HG03196 (cell line): Measurements from ENCODE around the gene SHB.

Experiments
- ATAC-seq: cut with Tn5 transposase; IDR thresholded peaks from one replicate; pipeline ENCODE4 v1.9.1; 2021; ENCODE audit not compliant: unreplicated experiment

SHB gene

DNA sequence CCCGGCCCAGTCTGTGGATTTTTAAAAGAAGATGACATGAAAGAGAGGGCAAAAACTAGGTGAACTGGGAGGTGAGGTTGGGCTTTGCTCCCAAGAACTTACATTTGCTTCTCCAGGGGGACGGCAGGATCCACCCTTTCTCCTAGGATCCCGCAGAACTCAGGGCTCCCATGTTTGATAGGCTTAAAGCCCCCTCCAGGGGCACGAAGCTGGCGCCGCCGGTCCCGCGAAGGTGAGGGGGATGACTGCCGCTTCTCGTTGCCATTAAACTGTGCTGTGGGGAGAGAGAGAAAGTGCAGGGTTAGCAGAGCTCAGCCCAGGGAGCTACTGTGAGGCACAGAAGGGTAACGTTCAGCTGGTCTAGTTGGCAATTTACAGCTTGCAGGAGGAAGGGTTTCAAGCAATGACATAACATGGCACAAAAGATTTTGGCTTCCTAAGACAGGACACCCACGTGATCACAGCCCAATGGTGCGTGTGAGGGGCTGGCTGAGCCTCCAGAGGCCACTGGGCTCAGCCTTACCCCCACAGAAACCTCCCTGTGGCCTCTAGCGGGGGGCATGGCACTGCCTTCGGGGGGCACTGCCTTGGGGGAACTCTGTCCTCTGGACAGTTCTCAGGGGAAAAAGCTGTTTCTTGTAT, 113.1 kb downstream of the SHB start:
- no peak for ATAC-seq

DNA sequence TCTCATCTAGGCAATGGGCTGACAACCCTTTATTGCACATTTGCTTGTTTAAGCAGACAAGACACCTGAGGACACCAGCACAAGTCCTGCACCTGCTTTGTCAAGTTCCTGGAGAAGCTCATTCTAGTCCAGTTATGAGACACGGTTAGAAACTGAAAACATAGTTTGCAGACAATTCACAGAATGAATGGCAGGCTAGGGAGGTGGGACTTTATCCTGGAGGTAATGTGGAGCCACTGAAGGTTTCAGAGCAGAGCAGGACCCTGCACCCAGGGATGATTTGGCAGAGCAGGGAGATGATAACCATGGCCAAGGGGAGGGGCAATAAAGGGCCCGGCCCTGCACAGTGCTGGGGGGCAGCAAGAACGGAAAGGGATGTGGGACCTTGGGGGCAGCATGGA, 114.4 kb downstream of the SHB start:
- peak; percentile 22 for ATAC-seq

DNA sequence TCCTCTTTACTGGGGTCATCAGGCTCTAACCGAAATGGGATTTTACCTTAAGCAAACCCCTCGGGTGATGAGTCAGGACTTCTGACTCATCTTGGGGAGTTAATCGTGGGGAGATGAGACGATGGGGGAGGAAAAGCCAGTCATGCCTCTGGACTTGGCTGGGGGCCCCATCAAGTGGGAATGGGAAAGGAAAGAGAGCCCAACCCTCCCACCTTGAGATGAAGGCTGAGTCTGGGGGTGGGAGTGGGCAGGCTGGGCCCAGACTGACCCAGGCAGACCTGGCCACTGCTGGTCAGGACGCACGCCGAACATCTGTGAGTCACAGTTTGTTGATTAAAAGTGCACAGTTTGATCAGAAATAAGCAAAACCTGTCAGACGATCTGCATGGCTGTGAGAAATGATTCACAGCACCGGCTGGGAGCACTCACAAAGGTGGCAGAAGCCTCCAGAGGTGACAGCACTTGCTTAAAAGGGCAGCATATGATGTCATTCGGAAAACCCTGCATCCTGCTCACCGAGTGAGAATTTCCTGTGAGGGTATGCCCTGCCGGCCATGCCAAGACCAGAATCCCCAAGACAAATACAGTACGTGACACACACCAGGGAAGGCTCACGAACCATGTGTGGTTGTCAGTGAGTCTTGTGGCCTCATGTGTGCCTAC, 115.1 kb downstream of the SHB start:
- peak; percentile 76 for ATAC-seq

DNA sequence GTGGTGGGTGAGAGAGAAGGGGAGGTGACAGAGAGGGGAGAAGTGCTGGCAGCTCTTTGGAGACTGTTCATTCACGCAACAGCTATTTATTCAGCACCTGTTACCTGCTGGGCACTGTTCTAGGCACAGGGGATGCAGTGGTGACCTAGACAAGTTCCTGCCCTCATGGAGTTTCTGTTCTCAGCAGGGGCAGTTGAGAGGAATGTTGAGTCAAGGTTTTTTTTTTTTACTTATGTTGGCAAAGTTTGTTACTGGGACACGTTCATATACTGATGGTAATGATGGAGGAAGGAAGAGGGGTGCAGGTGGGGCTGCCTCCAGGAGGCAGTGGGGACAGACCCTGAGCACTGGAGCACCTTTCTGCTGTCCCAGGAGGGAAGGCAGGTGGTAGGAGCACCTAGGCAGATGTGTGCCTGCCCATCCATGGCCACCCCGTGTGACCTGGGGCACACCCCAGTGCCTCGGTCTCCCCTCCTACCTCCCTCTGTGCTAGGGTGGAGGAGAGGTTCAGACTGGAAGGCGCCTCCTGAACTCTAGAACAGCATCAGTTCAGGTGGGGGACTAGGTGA, 115.7 kb downstream of the SHB start:
- no peak for ATAC-seq

DNA sequence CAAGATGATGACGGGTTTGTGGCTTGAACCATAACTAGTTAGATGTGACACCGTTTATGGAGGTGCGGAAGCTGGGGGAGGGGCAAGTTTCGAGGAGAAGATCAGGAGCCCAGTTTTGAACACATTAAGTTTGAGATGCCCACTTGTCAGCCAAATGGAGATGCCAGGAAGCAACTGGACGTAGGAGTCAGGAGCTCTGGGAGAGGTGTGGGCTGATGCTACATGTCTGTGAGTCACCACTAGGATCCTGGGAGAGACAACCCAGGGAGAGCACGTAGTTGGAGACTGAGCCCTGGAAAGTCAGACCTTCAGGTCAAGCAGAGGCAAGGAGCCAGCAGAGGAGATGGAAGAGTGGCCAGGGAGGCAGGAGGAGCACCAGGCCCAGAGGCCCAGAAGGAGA, 116.3 kb downstream of the SHB start:
- ATAC-seq = no peak

- ATAC-seq = no peak
Observed at GRCh38 chr9:37951671-37952449, 117.2 kb downstream of the SHB start.

DNA sequence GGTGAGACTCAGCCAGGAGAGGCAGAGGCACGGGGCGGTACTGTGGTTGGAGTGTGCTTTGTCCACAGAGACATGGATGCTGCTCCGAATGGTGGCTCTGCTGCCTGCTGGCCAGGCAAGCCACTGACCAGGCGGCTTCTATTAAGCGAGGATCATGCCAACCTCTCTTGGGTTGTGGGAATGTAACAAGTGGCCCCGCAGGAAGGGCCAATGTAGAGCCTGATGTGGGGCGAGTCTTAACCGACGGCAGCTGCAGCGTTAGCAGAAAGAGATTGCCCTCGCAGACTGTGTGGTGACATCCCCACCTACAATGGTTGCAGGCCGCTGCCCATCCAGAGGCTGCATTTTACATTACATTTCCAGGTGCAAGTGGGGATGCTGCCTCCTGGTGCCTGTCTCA, 118.5 kb downstream of the SHB start:
- ATAC-seq = no peak

DNA sequence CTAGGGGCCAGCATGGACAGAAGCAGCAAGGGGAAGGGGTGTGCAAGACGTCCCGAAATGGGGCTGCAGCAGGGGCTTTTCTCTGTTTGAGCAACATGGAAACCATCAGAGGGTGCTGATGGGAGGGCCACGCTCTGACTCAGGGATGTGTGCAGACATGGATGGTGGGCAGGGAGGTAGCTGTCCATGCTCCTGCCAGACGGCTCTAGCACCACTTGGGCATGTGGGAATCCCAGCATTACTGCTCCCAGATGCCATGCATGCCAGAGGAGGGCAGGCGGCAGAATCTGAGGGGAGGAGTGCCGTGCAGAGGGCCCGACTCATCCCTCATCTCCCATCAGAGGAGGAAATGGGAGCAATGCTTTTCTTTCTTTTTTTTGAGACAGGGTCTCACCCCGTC, 119.5 kb downstream of the SHB start:
- ATAC-seq = no peak

- ATAC-seq = no peak
Observed at GRCh38 chr9:37948417-37948980, 120.5 kb downstream of the SHB start.

GRCh38 chr9:37947977-37948376, 121.0 kb downstream of the SHB start:
- no peak for ATAC-seq

- ATAC-seq = no peak
Observed at GRCh38 chr9:37947471-37947870, 121.6 kb downstream of the SHB start.

- no peak for ATAC-seq
Observed at GRCh38 chr9:37946971-37947370, 122.1 kb downstream of the SHB start.

DNA sequence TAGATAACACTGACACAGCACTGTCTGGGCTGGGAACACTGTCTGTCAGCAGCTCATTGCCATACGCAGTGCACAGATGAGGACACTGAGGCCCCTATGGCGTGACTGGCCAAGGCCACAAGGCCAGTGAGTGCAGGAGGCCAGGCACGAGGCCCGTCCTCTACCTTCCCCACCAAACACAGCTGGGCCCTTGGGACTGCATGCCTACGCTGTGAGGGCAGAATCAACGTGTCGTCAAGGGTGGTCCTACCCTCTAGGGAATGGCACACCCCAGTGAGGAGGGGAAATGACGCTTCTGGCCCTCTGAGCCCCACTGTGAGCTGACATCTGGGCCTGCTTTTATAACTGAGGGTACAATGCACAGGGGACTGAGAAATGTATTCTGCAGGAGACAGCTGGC, 123.0 kb downstream of the SHB start:
- no peak for ATAC-seq

DNA sequence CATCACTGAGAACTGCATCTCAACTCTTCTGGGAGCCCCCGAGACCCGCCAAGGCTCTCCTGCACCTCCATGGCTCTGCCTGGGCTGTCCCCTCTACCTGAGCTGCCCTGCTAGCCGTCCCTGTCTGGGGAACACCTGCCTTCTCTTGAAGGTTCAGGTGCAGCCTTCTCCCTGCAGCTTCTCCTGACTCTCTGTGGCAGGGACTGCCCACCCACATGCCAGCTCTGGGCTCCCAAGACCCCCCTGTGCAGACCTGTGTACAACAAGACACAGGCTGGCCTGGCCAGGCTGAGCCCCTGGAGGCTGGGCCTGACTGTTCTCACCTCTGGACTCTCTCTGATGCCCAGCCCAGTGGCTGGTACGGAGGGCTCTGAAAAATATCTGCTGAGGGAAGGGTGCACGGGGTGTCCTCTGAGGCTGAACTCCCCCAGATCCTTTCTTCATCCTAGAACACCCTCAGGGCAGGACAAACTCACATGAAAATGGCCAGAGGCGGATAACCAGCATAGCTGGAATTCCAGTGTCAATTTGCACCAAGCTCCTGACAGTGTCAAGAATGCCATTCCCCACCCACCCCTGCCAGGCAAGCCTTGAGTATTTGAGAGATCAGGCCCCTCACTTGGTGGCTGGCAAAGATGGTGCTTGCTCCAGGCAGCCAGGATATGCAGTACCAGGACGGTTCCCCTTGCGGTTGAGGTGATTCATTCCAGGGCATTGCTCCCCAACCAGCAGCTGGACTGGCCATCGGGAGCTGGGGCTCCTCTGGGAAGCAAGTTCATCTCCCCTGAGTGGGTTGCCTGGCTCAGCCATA, 124.2 kb downstream of the SHB start:
- ATAC-seq = no peak

DNA sequence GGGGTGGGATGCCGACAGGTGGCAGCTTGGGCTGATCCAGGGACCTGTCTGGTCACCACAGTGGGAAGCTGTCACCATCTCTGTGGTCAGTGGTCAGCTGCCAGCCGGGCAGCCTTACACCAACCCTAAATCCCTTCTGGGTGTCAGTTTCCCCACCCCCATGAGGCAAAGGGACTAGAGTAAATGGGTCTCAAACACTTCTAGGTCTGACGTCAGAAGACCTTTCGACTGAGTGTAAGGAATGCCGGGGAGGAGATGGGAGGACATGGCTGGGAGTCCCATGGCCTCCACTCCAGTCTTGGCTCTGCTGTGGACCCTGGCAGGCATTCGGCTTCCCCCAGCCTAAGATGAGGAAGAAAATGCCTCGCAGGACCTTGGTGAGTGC, 124.8 kb downstream of the SHB start:
- no peak for ATAC-seq

DNA sequence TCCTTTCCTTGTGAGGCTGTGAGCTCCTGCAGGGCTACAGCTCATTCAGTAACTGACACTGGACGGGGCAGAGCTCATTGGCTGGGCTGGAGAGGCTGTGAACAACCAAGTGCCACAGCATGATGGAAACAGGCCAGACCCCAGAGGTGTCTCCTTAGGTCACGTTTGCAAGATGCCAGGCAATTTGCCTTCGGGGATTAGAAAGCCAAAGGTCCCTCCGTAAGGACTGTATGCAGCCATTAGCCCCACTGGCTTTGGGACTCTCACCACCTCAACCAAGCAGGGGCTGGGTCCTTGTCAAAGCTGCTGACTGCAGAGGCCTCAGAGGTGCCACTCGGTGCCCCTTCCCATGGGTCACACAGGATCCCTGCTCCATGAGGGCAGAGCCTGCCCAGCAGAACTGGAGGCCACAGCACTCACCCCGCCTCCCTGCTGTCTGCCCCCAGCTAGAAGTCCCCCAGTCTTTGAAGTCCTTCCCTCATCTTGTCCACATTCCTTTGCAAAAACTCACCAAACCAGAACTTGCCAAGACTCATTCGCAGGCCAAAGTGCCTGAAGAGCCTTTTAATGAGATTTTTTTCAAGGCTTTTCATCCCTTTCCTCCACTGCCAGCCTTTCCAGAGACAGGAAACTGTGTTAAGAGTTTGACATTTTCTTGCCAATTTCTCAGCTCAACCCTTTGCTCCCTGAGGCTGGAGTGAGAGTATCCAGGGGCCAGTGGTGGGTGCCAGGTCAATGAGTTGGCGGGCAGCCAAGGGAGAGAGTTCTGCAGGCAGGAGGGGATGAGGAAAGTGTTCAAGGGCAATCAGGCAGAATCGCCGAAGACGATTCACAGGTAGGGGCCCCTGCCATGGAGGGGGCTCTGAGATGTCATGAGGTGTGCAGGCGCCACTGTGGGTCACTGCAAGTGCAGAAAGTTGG, 125.4 kb downstream of the SHB start:
- ATAC-seq = no peak

DNA sequence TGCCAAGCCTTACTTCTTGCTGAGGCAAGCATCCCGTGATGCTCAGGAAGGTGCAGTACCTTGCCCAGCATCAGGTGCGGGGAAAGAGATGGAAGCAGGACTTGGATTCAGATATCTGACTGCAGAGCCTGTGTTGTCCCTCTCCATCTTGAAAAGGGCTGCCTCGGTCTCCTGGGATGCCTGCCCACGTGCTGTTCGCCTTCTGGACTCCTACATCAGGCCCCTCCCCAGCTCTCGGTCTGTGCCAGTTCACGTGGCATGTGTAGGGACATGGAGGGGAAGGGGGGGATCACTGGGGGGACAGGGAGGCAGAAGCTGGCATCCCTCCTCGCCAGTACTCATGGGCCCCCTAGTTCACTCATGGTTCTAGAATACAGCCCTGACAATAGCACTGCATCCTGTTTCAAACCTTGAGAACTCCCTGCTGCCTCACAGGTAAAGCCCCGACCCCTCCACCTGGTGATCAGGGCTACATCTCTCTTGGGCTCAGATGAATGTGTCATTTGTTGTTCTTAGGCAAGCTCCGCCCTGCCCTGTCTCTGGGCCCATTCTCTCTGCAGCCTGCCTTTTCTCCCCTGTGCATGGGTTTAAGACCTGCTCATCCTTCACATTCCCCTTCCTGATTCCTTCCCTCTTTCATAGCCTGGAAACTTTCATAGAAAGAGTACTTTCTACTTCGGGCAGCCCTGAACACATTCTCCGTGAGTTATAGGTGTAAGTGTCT, 126.2 kb downstream of the SHB start:
- no peak for ATAC-seq

DNA sequence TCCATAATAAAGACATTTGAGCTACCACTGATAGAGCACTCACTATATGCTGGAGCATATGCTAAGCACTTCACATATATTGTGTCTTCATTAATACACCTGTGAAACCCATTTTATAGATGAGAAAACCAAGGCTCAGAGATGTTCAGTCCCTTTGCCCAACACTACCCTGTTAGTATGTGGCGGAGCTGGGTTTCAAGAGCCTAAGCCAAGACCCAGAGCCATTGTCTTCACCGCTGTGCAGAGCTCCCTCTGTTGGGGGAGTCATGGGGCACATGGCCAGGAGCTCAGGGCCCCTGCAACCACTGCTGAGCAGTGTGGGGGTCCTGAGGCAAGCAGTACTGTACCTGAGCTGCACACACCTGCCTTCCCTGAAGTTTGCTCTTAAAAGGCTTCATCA, 127.8 kb downstream of the SHB start:
- ATAC-seq = no peak

DNA sequence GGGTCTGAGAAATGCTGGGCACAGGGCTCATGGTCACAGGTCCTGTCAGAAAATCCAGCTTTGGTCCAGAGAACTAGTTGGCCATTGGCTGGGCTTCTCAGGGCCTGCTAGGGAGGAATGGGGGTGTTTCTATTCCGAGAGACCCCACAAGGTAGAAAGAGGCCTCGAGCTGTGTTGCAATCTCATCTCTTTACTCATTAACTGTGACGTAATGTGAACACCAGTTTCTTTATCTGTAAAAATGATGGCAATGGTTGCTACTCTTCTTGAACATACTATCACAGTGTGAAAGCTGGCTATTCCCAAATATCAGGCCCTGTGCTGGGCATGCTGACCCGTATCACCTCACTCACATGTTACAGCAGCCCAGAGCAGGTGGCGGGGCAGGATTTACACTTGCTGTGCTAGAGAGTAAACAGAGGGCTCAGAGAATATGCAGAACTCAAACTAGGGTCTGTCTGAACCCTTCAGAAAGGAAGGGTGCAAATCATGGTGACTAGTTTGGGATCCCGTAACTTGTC, 129.4 kb downstream of the SHB start:
- no peak for ATAC-seq
